Measurements from ENCODE around the gene SOX13. TPM values are rescaled to one million over a fixed set of nuclear protein-coding genes. Genes with fewer than 3 reads are reported as not detected.
A peak's percentile ranks its signal among the peaks of the same experiment; 100 is the strongest.

The SOX13 gene
- total RNA-seq, 1 donor from 2014 or later: 28.6 TPM

GRCh38 chr1:204146309-204146708 is 73.4 kb downstream of the SOX13 start:
- no peak overlapping the region for H3K9ac ChIP-seq
- no peaks in the 10 kb centered on the region for H3K36me3 ChIP-seq
- Mint-ChIP-seq H3K27me3 (ENCODE audit: insufficient read depth, low read depth) (peaks cover 16% of the 10 kb centered on the region), H3K9me3 (no peaks in the 10 kb centered on the region), H3K36me3 (peaks cover 5% of the 10 kb centered on the region), H3K4me1 (peaks cover 21% of the 10 kb centered on the region), H3K27ac (no peak overlapping the region), H3K4me3 (no peak overlapping the region)
- no peaks in the 10 kb centered on the region for H3K79me2 ChIP-seq (ENCODE audit: low read depth)
- no peaks in the 10 kb centered on the region for H3K9me3 ChIP-seq (ENCODE audit: low read depth)
- H3K4me3 ChIP-seq: no peak overlapping the region
- H3K27me3 ChIP-seq: peaks cover 16% of the 10 kb centered on the region
- no peak overlapping the region for H3K27ac ChIP-seq
- TF ChIP-seq EZH2 (IDR thresholded peaks at IDR 0.05): no peak
- H3K4me1 ChIP-seq: peaks cover 14% of the 10 kb centered on the region
- DNase-seq (ENCODE audit: low spot score): no peak
- no peak overlapping the region for H2AFZ ChIP-seq (replicated peaks)
- H3K4me2 ChIP-seq: no peak overlapping the region
- H4K20me1 ChIP-seq (ENCODE audit: low read depth): peaks cover 6% of the 10 kb centered on the region
- H3F3A ChIP-seq (ENCODE audit: low read depth): peaks cover 11% of the 10 kb centered on the region

DNA sequence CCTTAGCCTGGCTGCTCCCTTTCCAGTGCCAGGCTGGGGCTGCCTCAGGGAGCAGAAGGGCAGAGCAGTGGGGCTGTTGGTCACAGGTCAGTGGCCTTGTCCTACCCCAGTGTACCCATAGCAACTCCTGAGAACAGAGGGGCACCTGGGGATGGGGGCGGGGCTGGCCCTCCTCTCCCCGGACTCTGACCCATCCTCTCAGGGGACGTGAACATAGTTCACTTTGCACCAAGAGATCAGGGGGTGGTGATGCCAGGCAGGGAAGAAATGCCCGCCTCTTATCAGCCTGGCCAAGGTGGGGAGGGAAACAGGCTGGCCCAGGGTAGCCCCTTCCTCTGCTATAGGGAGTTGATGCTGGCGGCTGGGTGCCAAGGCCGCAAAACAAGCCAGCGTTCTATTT is 74.0 kb downstream of the SOX13 start:
- Histone ChIP-seq H3K79me2 (ENCODE audit: low read depth) (no peaks in the 10 kb centered on the region), H3K36me3 (no peaks in the 10 kb centered on the region), H4K20me1 (ENCODE audit: low read depth) (peaks cover 6% of the 10 kb centered on the region), H2AFZ (replicated peaks) (no peak overlapping the region), H3K9me3 (ENCODE audit: low read depth) (no peaks in the 10 kb centered on the region), H3K4me1 (peaks cover 14% of the 10 kb centered on the region), H3F3A (ENCODE audit: low read depth) (peaks cover 15% of the 10 kb centered on the region), H3K4me2 (no peak overlapping the region), H3K27ac (no peak overlapping the region), H3K27me3 (peaks cover 22% of the 10 kb centered on the region), H3K9ac (no peak overlapping the region), H3K4me3 (no peak overlapping the region)
- Mint-ChIP-seq H3K36me3 (peaks cover 5% of the 10 kb centered on the region), H3K4me1 (peaks cover 21% of the 10 kb centered on the region), H3K9me3 (no peaks in the 10 kb centered on the region), H3K27me3 (ENCODE audit: insufficient read depth, low read depth) (peaks cover 16% of the 10 kb centered on the region), H3K27ac (no peak overlapping the region), H3K4me3 (no peak overlapping the region)
- no peak for DNase-seq (ENCODE audit: low spot score)
- TF ChIP-seq EZH2 (IDR thresholded peaks at IDR 0.05) (no peak), EZH2phosphoT487 (IDR thresholded peaks at IDR 0.05) (no peak), CTCF (IDR thresholded peaks at IDR 0.05) (no peak)

- Histone ChIP-seq H3K79me2 (ENCODE audit: low read depth) (no peaks in the 10 kb centered on the region), H4K20me1 (ENCODE audit: low read depth) (peaks cover 6% of the 10 kb centered on the region), H3K36me3 (no peaks in the 10 kb centered on the region), H3K4me3 (no peak overlapping the region), H3K27me3 (peaks cover 29% of the 10 kb centered on the region), H3F3A (ENCODE audit: low read depth) (peaks cover 15% of the 10 kb centered on the region), H3K4me2 (no peak overlapping the region), H3K9ac (no peak overlapping the region), H2AFZ (replicated peaks) (peak overlapping the region; percentile 82), H3K27ac (no peak overlapping the region), H3K9me3 (ENCODE audit: low read depth) (no peaks in the 10 kb centered on the region), H3K4me1 (peaks cover 14% of the 10 kb centered on the region)
- no peaks in the 10 kb centered on the region for H3K9me3 Mint-ChIP-seq
- no peak overlapping the region for H3K27ac Mint-ChIP-seq
- TF ChIP-seq EZH2 (IDR thresholded peaks at IDR 0.05) (no peak), EZH2phosphoT487 (IDR thresholded peaks at IDR 0.05) (no peak), CTCF (IDR thresholded peaks at IDR 0.05) (no peak)
- H3K27me3 Mint-ChIP-seq (ENCODE audit: insufficient read depth, low read depth): peaks cover 22% of the 10 kb centered on the region
- H3K4me1 Mint-ChIP-seq: peaks cover 26% of the 10 kb centered on the region
- peaks cover 5% of the 10 kb centered on the region for H3K36me3 Mint-ChIP-seq
- no peak overlapping the region for H3K4me3 Mint-ChIP-seq
- DNase-seq (ENCODE audit: low spot score): no peak
These were observed 74.8 kb downstream of the SOX13 start for GRCh38 chr1:204147406-204148383.

GRCh38 chr1:204149107-204149506 is 76.2 kb downstream of the SOX13 start:
- H3K9me3 ChIP-seq (ENCODE audit: low read depth): no peaks in the 10 kb centered on the region
- H3K36me3 ChIP-seq: no peaks in the 10 kb centered on the region
- no peaks in the 10 kb centered on the region for H3K9me3 Mint-ChIP-seq
- H3K4me3 ChIP-seq: no peak overlapping the region
- peaks cover 43% of the 10 kb centered on the region for H3K27me3 ChIP-seq
- no peak overlapping the region for H3K4me3 Mint-ChIP-seq
- H3K36me3 Mint-ChIP-seq: peaks cover 5% of the 10 kb centered on the region
- peaks cover 15% of the 10 kb centered on the region for H3F3A ChIP-seq (ENCODE audit: low read depth)
- H3K79me2 ChIP-seq (ENCODE audit: low read depth): no peaks in the 10 kb centered on the region
- no peak for DNase-seq (ENCODE audit: low spot score)
- TF ChIP-seq CTCF (IDR thresholded peaks at IDR 0.05) (no peak), EZH2phosphoT487 (IDR thresholded peaks at IDR 0.05) (no peak), EZH2 (IDR thresholded peaks at IDR 0.05) (no peak)
- H3K27ac ChIP-seq: no peak overlapping the region
- peaks cover 22% of the 10 kb centered on the region for H3K27me3 Mint-ChIP-seq (ENCODE audit: insufficient read depth, low read depth)
- H2AFZ ChIP-seq (replicated peaks): no peak overlapping the region
- no peak overlapping the region for H3K27ac Mint-ChIP-seq
- H3K4me2 ChIP-seq: no peak overlapping the region
- H3K9ac ChIP-seq: no peak overlapping the region
- peaks cover 14% of the 10 kb centered on the region for H3K4me1 ChIP-seq
- H4K20me1 ChIP-seq (ENCODE audit: low read depth): peaks cover 6% of the 10 kb centered on the region
- peaks cover 30% of the 10 kb centered on the region for H3K4me1 Mint-ChIP-seq

Data from neural progenitor cell (in vitro differentiated cells).